Activated CD8-positive, alpha-beta memory T cell treated with anti-CD3 and anti-CD28 coated beads, Interleukin-2, amount 50 U/mL, for 1 hour (primary cell): ENCODE measurements around the gene ROPN1B.

Source experiments
- DNase-seq: peaks from one replicate; pipeline ENCODE4 v3.0.0-alpha.2; 2020; ENCODE audit errors: extremely low read depth

The ROPN1B gene

DNA sequence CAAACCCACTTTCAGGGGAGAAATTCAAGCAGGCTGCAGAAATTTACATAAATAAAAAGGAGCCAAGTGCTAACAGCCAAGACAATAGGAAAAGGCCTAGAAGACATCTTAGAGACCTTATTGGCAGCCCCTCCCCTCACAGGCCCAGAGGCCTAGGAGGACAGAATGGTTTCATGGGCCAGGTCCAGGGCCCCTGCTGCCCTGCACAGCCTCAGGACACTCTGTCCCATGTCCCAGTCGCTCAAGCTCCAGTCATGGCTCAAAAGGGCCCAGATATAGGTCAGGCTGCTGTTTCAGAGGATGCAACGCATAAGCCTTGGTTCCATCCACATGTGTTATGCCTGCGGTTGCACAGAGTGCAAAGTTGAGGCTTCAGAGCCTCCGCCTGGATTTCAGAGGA, 59.1 kb downstream of the ROPN1B start:
- DNase-seq, result no peak

DNA sequence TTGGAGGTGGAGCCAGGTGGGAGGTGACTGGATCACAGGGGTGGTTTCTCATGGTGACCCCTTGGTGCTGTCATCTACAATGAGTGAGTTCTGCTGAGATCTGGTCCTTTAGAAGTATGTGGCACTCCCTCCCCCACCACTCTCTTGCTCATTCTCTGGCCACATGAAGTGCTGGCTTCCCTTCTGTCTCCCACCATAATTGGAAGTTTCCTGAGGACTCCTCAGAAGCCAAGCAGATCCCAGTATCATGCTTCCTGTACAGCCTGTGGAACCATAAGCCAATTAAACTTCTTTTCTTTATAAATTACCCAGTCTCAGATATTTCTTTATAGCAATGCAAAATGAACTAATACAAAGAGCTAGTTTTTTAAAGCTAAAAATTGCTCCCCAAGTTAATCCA, 60.3 kb downstream of the ROPN1B start:
- DNase-seq, result no peak

DNA sequence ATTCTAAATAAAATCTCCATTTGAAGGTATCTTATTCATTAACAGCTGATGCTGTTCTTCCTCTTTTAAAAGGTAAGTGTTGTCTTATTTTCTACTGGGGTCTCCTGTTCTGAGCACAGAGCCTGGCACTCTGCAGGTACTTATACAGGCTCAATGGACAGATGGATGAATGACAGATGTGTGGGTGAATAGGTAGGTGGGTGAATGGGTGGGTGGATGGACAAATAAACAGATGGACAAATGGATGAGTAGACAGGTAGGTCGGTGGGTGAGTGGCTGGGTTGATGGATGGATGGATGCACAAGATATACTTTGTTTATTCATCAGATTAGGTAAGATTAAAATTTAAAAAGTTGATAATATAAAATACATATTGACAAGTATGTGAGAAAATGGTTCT, 61.5 kb downstream of the ROPN1B start:
- no peak for DNase-seq

DNA sequence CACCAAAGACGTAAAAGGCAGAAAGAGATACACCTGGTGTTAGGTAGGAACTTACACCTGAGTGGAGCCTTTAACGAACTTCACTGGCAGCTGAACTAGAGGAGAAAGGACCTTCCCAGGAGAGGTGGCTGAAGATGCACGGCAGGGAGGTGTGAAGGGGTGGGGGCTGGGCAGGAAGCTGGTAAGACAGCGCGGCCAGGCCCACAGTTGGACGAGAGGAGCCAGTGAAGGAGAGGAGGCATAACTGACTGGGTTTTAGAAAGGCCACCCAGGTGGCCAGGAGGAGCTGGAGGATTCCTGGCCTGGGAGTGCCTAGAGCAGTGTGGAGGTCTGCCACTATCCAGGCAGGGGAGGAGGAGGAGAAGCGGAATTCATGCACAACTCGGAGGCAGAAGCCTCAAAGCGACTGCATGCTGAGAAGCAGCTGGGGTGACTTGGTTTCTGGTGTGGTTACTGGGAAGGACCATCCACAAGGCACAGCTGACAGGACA, 63.0 kb downstream of the ROPN1B start:
- DNase-seq, result no peak
